Glomerular visceral epithelial cell (primary cell): ENCODE data around the gene SCO2.

Source experiments
- DNase-seq: peaks from one replicate; pipeline ENCODE4 v3.0.0-alpha.2; 2016; ENCODE audit errors: extremely low spot score

SCO2 gene

DNA sequence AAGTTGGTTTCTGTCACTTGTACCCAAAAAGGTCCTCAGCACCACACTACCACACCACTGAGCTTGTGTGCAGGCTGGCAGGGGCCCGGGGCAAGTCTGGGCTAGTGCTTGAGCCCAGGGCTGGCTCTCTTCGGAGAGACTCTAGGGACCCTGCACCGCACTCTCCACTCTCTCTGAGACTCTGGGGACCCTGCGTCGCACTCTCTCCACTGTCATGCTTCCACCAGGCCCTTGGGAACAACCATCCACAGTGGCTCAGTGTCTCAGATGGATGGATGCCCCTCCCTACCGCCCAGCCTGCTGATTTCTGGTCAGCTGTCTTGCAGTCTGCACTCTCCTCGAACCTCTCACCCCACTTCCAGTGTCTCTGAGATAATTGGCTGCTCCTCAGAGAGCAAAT is 48.5 kb downstream of the SCO2 start:
- DNase-seq: no peak

DNA sequence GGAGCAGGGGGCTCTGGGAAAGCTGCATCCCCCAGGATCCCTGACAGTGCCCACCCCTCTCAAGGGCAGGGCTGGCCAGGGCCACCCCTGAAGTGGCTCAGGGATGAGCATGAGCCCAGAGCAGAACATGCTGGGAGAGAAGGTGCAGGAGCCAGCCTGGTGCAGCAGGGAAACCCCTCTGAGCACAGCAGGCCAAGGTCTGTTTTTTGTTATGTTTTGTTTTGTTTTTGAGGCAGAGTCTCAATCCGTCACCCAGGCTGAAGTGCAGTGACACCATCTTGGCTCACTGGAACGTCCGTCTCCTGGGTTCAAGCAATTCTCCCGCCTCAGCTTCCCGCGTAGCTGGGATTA is 49.8 kb downstream of the SCO2 start:
- DNase-seq: no peak

DNA sequence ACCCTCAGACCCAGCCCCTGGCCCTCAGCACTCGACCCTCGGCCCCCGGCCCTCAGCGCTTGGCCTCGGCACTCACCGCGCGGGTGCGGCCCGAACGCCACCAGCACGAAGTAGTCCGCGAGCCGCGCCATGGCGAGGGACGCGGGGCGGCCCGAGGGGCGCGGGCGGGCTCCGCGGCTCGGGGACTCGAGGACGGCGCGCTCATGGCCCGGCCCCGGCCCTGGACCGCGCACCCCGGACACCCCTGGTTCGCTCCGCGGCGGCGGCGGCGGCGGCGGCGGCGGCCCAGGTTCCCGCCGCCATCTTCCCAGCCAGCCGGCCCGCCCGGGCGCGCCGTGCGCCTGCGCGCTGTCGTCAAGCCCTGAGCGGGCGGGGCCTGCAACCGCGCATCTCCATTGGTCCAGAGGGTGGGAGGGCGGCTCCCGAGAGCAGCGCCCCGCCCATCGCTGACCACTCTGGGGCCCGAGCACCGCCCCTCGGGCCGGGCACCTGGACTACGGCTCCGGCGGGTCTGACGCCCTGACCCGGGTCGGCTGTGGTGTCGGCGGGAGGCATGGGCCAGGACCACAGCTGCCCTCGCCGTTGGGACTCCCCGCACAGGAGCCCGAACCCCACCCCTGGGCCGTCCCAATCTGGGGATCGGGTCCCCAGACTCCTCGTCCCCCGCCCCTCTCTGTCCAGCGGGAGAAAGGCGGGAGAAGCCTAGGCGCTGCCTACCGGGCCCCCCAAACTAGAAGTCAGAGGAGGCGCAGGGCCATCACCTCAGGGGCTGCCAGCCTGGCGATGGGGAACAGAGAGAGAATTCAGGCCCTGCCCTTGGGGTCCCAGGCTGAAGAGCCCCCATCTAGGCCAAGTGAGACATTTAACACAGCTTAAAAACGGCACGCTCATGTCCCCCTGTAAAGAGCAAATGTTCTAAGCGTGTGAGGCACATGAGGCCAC is 50.4 kb downstream of the SCO2 start, which contains the start of gene SBF1:
SBF1 (minus strand) TSS at position 326 of the 942 bp plus-strand sequence; CDS start at position 131, 195 bp downstream.
- DNase-seq: peak; percentile 91

GRCh38 chr22:50473855-50474671 is 51.3 kb downstream of the SCO2 start:
- DNase-seq: peak; percentile 47
